NB4 (cell line): ENCODE data around the gene PPP1R37.

ENCODE experiments used
- CTCF ChIP-seq: IDR thresholded peaks from one replicate; pipeline ENCODE4 v1.5.1; 2012; ENCODE audit warnings: low read depth, low read length
- MAX ChIP-seq: IDR thresholded peaks from 2 replicates; pipeline ENCODE4 v1.6.1; 2011; ENCODE audit warnings: low read depth, low read length
- MYC ChIP-seq: IDR thresholded peaks from 2 replicates; pipeline ENCODE4 v1.6.1; 2011; ENCODE audit warnings: low read depth, low read length
- POLR2A ChIP-seq: IDR thresholded peaks from 2 replicates; pipeline ENCODE4 v1.6.1; 2011; ENCODE audit warnings: mild to moderate bottlenecking; ENCODE audit not compliant: insufficient read length; ENCODE audit errors: extremely low read depth

- TF ChIP-seq CTCF (peak; percentile 69), MAX (peak; percentile 57; the same call in 1 of the 2 replicates), POLR2A (no peak), MYC (peak; percentile 55)
Observed at GRCh38 chr19:45125975-45126493, 33.1 kb downstream of the PPP1R37 start.
